ENCODE data around the gene ATAD2B. TPM values are rescaled to one million over a fixed set of nuclear protein-coding genes. Genes with fewer than 3 reads are reported as not detected.

Gene ATAD2B
- total and polyA plus RNA-seq, 2 of the 4 experiments (the other 2 are of a cell fraction): 1.5 to 5.0 TPM

- Histone ChIP-seq H3K23ac (ENCODE audit: low read depth, low read length) (no peak overlapping the region), H3K27ac (ENCODE audit: insufficient read depth, low read length) (no peak overlapping the region), H3K4me2 (ENCODE audit: low read depth, low read length) (no peak overlapping the region), H2AFZ (replicated peaks; ENCODE audit: low read length, poor library complexity) (no peak overlapping the region), H3K9me1 (ENCODE audit: insufficient read depth, low read length) (peaks cover 3% of the 10 kb centered on the region; the same call in 1 of the 2 replicates), H3K9ac (ENCODE audit: low read depth, low read length) (no peak overlapping the region), H2BK120ac (ENCODE audit: low read depth, low read length) (no peak overlapping the region), H4K20me1 (ENCODE audit: insufficient read depth, low read length) (no peaks in the 10 kb centered on the region), H2BK15ac (ENCODE audit: low read depth, low read length) (no peak overlapping the region), H2AK5ac (ENCODE audit: low read depth, low read length) (no peak overlapping the region), H2BK5ac (ENCODE audit: low read depth, low read length, poor library complexity, severe bottlenecking) (no peak overlapping the region), H3K79me1 (ENCODE audit: low read depth in 1 of 2, low read length in 2 of 2) (peaks cover 3 to 7% of the 10 kb centered on the region in 2 experiments; a peak in 3 of 4 replicates), H4K8ac (ENCODE audit: low read depth in 2 of 2, low read length in 2 of 2) (no peak overlapping the region), H3K9me3 (ENCODE audit: control insufficient read depth, insufficient read depth, low read length) (no peaks in the 10 kb centered on the region), H4K91ac (ENCODE audit: insufficient read depth, low read depth, low read length) (no peak overlapping the region), H2BK20ac (ENCODE audit: low read depth, low read length) (no peak overlapping the region), H3K4ac (ENCODE audit: low read depth, low read length) (no peak overlapping the region), H3K27me3 (ENCODE audit: control insufficient read depth, insufficient read depth, low read length) (no peaks in the 10 kb centered on the region), H3K4me3 (ENCODE audit: insufficient read depth, low read depth, low read length) (no peak overlapping the region), H3K14ac (replicated peaks; ENCODE audit: low read depth, low read length) (no peak overlapping the region), H2AK9ac (replicated peaks; ENCODE audit: low read depth, low read length, poor library complexity) (no peak overlapping the region), H3K36me3 (ENCODE audit: control insufficient read depth, insufficient read depth, low read length) (peaks cover 3% of the 10 kb centered on the region; the same call in 1 of the 2 replicates), H4K5ac (ENCODE audit: low read depth, low read length) (no peak overlapping the region), H3K56ac (ENCODE audit: extremely low read depth, insufficient read depth, low read length) (no peak overlapping the region), H3K4me1 (ENCODE audit: control insufficient read depth, insufficient read depth, low read length) (no peaks in the 10 kb centered on the region), H3K18ac (ENCODE audit: low read depth, low read length) (no peak overlapping the region)
- no peak for ATAC-seq (ENCODE audit: low read depth)
- ChIA-PET CTCF (no interaction called here), POLR2A (ENCODE audit: unreplicated experiment) (interaction anchor here (0.7 kb wide), 1 partner anchor 24 kb away, joined by 3 read pairs; no protein-coding TSS in a partner anchor)
- intact Hi-C loops (cut with micrococcal nuclease) (no loop called here), dilution Hi-C loops (cut with HindIII; ENCODE audit: low sequenced_read_pairs, unreplicated experiment) (no loop called here), in situ Hi-C loops (cut with MboI; ENCODE audit: low sequenced_read_pairs) (loop anchor here (10.0 kb wide), 1 partner anchor 248 kb away; the partner anchor contains the start of gene SF3B6)
- no peak for DNase-seq
- TF ChIP-seq NFE2L2 (IDR thresholded peaks at IDR 0.05; ENCODE audit: low read depth, low read length): no peak
- TF ChIP-seq MXI1 (IDR thresholded peaks at IDR 0.05; ENCODE audit: borderline replicate concordance, low read depth, low read length): no peak
- no peak for TF ChIP-seq FOS (IDR thresholded peaks at IDR 0.05; ENCODE audit: low read depth, low read length)
- TF ChIP-seq ELK1 (IDR thresholded peaks at IDR 0.05; ENCODE audit: borderline replicate concordance, low read depth, low read length): no peak
- TF ChIP-seq POLR2A (IDR thresholded peaks at IDR 0.05; ENCODE audit: low read depth, low read length): no peak
- TF ChIP-seq CTCF (conservative IDR thresholded peaks at IDR 0.05; ENCODE audit: low read depth, low read length): no peak
- no peak for TF ChIP-seq RCOR1 (IDR thresholded peaks at IDR 0.05; ENCODE audit: insufficient replicate concordance, low read length)
- no peak for TF ChIP-seq CHD1 (IDR thresholded peaks at IDR 0.05; ENCODE audit: low read depth, low read length)
- TF ChIP-seq BHLHE40 (IDR thresholded peaks at IDR 0.05; ENCODE audit: low read depth, low read length): no peak
- TF ChIP-seq MAFK (IDR thresholded peaks at IDR 0.05; ENCODE audit: low read depth, low read length): no peak
- TF ChIP-seq MAZ (IDR thresholded peaks at IDR 0.05; ENCODE audit: borderline replicate concordance, low read depth, low read length): no peak
- no peak for TF ChIP-seq SMC3 (IDR thresholded peaks at IDR 0.05; ENCODE audit: low read depth, low read length)
- TF ChIP-seq RFX5 (IDR thresholded peaks at IDR 0.05; ENCODE audit: low read depth, low read length): no peak
- no peak for TF ChIP-seq USF2 (IDR thresholded peaks at IDR 0.05; ENCODE audit: low read depth, low read length)
- no peak for TF ChIP-seq CEBPB (IDR thresholded peaks at IDR 0.05; ENCODE audit: low read depth, low read length)
- TF ChIP-seq RAD21 (IDR thresholded peaks at IDR 0.05; ENCODE audit: low read length): no peak
- BruUV-seq (replicated peaks): no TSS peak
- no CpG with 5 or more reads among the region's 3 CpGs for WGBS, 2 experiments (ENCODE audit: extremely low coverage in 2 of 2, insufficient read length in 1 of 2)
Observed at GRCh38 chr2:23826771-23827170, 100.2 kb downstream of the ATAD2B start.
